ENCODE measurements around the gene PTMS.

- TF ChIP-seq CTCF (IDR thresholded peaks at IDR 0.05) (no peak), EZH2 (IDR thresholded peaks at IDR 0.05) (no peak)
Observed at GRCh38 chr12:6768990-6769389, 2.8 kb downstream of the PTMS start.

Measured in neural progenitor cell (in vitro differentiated cells).